Stimulated activated CD4-positive, alpha-beta T cell treated with anti-CD3 and anti-CD28 coated beads, Interleukin-1b, Interleukin-23, amount 100 ng/mL, for 48 hours (primary cell): Measurements from ENCODE around the gene MS4A10.

Experiments used
- DNase-seq: peaks from one replicate; pipeline ENCODE4 v3.0.0-alpha.2; 2020

MS4A10 gene

DNA sequence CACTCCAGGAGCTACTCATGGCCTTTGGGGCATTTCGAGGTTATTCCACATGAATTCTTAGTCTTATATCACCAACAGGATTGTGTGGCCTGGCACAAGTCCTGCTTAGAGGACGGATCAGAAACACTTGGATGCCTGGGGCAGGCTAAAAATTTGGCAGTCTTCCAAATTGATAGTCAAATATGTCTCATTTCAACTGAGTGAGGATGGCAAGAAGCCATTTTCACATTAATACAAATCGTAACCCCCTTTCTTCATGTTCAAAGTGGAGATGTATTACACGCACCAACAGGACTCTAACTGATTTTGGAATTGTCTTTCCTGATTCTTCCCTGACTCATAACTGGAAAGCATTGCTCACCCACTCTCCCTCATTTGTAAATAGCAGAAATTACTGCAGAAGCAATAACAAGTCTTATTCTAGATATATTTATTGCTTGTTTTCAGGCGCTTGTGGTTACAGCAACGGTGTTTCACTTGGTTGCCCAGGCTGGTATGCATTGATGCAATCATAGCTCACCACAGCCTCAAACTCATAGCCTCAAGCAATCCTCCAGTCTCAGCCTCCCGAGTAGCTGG is 46.5 kb downstream of the MS4A10 start:
- no peak for DNase-seq

DNA sequence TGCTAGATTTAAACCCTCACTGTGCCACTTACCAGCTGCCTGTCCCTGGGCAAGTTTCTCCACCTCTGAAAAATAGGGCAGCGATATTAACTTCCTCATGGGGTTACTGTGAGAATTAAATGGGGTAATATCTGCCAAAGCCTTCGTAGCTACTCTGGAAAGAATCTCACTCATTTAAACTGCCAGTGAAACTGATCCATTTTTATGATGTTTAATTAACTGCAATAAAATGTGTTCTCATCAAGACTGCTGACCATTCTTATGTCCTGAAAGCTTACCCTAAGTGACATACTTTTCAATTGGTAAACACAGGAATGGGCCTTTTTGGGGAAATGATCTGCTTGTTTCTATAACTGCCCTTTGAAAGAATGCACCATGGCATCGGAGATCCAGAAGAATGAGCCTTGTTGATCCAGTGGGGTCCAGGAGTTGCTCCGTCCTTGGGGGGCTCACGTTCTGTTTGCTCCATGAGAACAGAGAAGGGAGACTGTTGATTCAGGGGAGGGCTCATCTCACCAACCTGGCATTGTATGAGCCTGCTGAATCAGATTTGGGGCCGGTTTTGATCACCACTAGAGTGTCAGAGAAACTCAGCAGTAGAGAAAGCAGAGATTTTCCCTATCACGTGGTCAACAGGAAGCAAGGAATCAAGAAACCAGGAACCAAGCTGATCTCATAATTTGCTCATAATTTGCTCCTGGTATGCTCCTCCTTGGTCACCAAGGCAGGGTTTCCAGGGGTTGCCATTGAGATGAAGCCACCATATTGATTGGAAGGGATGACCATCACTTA is 49.8 kb downstream of the MS4A10 start:
- no peak for DNase-seq

DNA sequence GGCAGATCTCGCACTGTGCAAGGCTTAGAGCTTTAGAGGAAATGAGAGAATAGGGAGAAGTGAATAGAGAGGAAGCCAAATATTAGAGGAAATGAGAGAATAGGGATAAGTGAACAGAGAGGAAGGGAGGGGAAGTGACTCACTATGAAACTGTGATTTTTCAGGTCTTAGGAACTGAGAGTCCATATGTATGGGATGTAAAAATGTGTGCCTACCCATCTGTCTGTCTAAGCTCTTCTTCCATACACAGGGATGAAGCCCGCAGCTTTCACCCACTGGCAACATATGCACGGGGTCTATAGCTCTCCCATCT is 50.4 kb downstream of the MS4A10 start:
- no peak for DNase-seq

DNA sequence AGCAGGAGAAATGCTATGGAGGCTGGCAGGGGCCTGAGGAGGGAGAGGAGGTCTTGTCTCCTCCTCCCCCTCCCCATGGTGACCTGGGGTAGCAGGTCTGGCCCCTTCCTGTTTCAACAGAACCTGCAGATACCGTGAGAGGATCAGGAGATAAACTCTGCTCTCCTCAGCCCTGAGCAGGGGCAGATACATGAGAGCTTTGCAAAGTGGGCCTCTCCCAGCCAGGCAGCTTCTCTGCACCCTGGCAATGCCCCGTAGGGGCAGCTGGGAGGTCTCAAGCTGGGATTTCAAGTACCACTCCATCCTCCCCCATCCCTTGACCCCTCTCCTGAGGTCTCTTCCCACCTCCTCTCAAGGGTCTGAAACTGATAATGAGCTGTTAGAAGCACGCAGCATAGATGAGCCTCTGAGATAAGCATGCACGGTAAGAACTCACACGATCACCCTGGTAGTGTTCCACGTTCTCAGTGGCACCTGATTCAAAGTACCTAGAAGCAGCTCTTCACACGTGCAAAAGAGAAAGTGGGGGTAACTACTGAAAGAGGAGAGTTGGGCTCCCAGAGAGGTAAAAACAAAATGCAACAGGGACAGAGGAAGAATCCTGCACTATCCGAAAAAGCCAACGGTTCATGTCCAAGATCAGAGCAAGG is 51.9 kb downstream of the MS4A10 start:
- DNase-seq: no peak

DNA sequence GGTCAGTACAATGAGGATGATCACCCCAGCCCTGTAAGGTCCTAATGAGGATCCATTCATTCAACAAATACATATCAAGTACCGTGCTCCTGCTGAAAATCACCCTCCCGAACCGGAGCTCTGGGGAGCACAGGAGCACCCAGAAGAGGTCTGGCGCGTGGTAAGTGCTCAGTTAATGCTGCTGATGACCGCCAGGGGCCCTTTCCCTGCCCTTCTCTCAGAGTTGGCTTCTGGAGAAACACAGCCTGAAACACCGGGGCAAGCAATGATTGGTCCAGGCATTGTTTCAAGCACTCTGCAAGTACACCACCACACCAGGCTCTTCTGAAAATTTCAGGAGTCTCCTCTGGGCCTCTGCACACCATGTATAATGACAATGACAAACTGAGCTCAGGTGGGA is 53.0 kb downstream of the MS4A10 start:
- DNase-seq: no peak

DNA sequence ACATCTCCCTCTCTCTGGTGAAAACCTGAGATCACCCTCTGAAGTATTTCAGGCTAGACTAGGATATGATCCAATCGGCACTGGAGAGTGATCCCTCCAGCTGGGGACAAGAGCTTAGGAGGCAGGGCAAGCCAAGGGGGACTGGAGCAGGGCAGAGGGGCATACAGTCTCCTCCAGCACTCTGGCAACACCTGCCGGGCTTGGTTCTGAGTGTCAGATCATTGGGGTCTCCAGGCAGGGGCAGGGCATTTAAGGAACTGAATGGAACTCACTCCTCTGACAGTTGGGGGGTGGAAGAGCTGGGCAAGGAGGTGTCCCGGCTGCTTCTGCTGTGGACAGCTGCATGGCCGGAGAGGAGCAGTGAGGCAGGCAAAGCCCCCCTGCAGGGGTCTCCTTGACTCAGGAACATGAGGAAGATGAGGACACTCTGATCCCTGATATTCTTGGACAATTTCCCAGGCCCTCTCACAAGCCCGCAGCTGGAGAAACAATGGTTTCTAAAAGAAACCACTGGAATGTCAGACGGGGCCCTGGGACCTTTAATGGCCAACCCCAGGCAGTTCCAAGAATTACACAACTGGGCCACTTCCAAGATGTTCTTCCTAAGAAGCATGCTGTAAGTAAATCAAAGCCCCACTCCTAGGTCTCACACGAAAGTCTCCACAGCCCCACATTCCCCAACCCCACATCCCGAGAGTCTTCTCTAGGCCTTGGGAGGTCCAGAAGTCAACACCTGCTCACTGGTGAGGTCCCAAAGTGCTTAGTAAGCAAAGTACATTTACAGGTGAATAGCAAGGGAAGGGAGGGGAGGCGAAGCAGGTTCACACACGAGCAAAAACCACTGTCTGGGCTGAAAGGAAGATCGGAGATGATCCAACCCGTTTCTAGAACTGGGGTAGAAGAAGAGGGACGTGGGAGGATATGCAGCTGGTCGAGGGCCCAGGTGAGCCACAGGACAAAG is 55.6 kb downstream of the MS4A10 start:
- no peak for DNase-seq

DNA sequence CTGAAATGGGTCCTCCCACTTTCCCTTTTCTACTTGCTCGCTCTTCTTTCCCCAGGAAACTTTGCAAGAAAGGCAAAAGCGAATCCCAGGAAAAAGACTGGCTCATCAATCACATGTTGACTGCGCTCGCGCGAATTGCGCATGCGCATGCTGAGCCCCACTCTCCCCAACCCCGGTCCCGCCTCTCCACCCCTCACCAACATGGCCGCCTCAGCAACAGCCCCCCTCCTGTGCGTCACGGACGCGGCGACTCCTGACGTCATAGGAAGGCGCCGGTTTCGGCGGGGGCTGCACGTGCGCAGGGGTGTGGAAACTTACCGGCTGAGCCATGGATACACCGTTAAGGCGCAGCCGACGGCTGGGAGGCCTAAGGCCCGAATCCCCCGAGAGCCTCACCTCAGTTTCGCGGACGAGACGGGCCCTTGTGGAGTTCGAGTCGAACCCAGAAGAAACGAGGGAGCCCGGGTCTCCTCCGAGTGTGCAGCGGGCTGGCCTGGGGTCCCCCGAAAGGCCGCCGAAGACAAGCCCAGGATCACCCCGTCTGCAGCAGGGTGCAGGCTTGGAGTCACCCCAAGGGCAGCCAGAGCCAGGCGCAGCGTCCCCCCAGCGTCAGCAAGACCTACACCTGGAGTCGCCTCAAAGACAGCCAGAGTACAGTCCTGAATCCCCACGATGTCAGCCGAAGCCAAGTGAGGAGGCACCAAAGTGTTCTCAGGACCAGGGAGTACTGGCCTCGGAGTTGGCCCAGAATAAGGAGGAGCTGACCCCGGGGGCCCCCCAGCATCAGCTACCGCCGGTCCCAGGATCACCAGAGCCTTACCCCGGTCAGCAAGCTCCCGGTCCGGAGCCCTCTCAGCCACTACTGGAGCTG is 56.9 kb downstream of the MS4A10 start, which contains the start of gene CCDC86:
Gene CCDC86, plus strand, starts transcription at position 317 of the 871 bp plus-strand sequence. Its CDS starts 12 bp downstream, at position 329.
- peak; percentile 98 for DNase-seq

DNA sequence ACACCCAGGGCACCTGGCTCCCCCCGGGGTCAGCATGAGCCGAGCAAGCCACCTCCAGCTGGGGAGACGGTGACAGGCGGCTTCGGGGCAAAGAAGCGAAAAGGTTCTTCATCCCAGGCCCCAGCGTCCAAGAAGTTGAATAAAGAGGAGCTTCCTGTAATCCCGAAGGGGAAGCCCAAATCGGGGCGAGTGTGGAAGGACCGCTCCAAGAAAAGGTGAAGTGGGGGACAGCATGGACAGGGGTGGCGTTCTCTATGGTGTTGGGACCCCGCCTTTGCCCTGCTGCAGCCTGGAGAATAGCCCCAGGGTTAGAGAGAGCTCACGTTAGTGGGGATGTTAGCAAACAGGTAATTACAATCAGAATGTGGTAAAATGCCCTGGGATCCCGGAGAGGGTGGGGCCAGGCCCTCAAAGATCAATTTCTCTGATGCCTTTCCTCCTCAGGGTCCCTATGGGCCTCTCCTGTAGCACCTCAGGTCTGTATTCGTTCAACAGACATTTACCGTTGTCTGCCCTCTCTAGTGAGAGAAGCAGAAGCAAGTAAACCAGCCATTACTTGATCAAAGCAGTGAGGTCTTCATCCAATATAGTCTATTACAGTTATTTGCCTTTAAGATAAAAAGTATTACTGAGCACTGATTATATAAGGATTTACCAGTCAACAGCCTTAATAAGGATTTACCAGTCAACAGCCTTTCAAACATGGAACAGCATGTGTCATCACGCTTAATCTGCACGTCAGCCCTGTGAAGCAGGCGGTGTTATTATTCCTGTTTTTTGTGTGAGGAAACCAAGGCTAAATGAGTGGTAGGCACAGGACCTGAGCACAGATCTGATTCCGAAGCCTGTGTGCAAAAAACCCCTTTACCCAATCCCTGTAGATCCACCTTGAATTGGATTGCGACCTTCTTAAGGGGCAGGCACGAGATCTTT is 57.8 kb downstream of the MS4A10 start:
- no peak for DNase-seq

DNA sequence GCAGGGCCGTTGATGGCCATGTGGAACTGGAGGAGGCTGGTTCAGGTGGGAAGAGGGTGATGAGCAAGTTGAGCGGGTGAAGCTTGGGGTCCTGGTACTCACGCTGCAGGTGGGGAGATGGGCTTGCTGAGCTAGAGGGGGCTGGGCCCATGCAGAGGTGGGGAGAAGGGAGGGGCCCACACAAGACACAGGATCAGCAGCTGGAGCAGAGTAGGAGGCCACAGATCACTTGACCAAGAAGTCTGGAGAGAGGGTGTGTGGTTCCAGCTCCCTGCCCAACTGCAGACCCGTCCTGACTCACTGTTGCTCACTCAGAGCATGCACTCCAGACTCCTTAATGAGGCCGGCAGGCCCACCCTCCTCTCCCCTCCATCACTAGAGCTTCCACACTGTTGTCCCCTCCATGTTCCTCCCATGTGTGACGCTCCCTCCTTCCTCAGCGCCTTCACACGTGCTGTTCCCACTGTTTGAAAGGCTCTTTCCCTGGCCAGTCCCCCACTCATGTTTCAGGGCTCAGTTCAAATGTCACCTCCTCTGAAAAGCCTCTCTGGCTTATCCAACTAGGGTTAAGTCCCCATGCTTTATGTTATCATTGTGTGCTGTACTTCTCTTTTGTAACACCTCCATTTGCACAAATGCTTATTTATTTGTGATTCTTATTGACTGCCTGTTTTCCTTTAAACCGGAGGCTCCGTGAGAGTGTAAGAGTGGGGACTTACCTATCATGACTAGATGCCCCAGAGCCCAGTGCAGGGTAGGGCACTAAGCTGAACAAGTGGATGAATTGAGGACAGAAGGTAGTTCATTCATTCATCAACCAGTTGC is 59.1 kb downstream of the MS4A10 start:
- DNase-seq: no peak

DNA sequence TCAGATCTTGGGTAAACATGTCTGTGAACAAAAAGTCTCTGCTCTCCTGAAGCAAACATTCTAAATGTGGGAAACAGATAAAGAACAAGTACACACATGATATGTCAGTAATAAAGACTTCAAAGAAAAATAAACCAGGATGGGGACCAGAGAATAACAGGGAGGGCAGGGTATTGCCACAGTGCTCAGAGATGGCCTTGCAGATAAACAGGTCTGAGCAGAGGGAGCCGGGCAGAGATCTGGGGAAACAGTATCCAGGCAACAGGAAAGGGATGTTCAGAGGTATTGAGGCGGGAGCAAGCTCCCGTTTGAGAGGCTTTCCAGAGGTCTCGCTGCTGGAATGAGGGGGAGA is 59.7 kb downstream of the MS4A10 start:
- no peak for DNase-seq

DNA sequence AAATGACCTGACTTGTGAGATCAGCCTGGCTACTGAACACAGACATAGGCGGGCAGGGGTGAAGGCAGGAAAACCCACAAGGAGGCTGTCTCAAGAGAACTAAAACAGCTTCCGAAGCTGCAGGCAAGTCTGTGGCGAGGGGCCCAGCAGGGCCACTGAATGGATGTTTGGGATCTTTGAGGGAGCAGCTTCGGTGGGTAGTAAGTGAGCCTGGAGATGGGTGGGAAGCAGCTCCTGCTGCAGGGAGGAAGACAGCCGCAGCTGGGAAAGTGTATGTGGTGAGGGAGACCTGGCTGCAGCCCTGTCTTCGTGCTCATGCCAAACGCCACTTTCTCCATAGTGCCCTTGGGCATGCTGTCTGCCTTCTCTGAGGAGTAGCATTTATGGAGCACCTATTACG is 60.2 kb downstream of the MS4A10 start:
- no peak for DNase-seq

DNA sequence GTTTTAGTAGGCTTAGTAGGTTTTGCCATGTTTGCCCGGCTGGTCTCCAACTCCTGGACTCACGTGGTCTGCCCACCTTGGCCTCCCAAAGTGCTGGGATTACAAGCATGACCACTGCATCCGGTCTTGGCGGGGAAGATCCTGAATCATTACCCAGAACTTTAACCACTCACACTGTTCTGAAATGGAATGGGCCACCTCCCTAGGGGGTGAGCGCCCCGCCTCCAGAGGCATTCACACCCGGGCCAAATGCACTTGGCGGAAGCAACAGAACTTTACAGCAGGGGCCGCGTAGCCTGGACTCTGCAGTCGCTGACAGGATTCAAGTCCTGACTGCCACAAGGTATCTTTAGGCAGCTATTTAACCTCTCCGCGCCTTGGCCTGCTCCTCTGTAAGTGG is 62.1 kb downstream of the MS4A10 start:
- no peak for DNase-seq

DNA sequence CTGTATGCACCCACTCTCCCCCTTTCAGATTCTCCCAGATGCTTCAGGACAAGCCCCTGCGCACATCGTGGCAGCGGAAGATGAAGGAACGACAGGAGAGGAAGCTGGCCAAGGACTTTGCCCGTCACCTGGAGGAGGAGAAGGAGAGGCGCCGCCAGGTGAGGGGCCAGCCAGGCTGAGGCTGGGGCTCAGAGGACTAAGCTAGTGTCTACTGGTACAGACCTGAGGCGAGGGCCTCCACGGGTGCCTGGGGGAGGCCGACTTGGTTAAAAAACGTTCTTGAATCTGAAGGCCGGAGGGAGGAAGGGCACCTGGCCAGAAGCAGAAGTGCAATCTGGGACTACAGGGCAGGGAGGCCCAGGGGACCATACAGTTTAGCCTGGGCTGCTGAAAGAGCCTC is 62.8 kb downstream of the MS4A10 start:
- no peak for DNase-seq

DNA sequence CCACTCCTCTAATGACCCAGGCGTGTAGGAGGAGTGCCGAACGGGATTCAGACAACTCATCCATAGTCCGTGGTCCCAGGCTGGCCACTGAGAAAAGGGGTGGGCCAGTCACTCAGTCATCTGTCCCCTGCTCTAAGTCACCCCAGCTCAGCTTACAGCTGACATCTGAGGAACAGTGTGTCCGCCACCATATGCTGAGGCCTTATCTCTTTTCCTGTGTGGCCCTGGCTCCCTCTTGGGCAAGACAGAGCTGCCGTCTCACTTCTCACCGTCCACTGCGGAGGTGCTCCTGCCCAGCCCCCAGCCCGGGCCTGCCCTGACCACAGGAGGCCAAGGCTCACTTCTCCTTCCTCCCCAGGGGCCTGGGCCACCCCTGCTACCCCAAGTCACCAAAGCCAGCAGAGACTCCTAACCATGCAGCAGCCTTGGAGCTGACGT is 63.6 kb downstream of the MS4A10 start:
- no peak for DNase-seq

DNA sequence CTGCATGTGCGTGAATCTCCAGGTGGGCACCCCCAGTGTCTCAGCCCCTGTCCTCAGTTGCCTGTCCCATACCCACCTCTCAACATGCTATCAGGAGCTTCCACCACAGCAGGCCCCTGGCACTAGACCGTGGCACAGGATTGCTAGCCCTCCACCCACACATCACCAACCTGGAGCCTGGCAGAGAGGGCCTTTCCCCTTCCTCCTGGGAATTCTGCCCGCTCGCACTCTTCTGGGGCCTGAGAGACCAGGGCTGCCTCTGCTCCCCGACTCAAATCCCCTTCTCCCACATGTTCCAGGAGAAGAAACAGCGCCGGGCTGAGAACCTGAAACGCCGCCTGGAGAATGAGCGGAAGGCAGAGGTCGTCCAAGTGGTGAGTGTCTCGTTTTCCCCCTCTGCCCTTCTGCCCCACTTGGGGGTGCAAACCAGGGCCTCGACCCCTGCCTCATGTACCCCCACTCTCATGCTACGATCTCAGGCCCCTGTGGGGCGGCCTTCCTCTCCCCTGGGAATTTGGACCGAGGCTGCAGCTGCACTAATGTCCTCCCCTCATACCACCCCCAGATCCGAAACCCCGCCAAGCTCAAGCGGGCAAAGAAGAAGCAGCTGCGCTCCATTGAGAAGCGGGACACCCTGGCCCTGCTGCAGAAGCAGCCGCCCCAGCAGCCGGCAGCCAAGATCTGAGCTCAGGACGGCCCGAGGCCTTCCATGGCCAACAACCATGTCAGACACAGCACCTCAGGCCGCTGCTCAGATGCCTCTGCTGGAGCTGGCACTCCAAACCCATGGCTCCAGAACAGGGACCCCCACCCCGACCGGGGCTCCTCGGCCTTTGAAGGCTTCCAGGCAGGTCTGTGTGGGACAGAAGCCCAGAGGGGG is 64.7 kb downstream of the MS4A10 start:
- no peak for DNase-seq
